Measurements from ENCODE around the gene LRFN3.
"Not testable (repeated sequence)": the region's sequence is repeated elsewhere in the genome, so short reads cannot be mapped to it uniquely, and the experiment has no call there.

The LRFN3 gene

DNA sequence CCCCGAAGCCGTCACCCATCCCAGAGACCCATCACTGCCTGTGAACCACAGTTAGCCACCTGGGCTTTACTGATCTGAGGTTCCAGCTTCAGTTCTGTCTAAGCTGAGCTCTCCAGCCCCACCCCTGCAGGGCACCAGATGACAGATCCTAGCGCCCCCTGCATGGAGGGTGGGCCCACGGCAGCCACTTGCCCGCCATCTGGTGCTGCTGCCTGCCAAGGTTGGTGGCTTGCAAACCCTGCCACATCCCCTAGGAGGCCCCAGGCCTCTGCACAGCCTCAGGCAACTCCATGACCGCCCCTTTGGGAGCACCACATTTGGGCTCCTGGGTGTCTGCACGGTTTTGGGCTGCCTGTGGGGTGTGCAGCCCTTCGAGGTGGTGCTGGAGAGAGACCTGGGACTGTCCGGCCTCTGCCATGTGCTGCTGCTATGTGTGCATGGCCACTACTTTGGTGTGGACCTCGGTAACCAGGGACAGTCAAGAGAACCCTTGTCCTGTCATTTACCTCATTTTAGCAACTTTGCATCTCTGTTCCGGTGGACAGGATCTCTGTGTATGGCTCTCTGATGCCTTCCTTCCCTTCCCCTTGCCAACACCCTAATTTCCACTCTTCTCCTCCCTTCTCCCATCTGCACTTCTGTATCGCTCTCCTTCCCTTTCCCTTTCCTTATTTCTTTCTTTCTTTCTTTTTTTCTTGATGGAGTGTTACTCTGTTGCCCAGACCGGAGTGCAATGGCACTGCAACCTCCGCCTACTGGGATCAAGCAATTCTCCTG, 41.5 kb downstream of the LRFN3 start:
- no peak for DNase-seq

DNA sequence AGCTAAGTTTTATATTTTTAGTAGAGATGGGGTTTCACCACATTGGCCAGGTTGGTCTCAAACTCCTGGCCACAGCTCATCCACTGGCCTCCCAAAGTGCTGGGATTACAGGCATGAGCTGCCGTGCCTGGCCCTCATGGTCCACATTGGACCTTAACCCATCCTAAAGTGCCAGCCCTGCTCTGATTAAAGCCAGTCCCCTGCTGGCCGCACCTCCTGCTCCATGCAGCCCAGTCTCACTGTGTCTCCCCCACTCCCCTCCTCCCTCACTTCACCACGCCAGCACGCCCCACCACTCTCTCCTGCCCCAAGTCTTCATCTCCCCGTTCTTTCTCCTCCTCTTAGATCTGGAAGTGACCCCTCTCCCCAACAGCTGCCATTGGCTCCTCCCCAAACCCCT, 42.1 kb downstream of the LRFN3 start:
- no peak for DNase-seq

DNA sequence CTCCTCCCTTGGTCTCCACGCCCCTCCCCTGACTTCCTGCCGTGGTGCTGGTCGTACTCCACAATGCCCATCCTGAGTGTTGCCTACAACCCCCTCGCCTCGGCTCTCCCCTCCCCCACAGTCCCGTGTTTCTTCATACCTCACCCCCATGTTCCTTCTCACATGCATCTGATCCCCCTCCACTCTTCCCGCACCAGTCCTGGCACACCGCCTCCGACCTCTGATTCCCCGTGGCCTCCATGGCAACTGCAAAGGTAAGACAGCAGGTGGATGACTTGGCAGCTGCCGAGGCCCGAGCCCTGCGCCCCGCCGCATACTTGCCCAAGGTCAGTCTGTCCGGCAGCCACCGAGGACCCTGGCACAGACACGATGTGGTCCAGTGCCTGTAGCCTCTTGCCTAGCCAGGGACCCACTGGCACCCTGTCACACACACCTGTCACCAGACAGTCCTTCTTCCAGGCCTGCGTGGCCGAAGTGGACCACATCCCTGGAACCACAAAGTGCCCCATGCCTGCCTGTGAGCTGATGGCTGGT, 42.7 kb downstream of the LRFN3 start:
- DNase-seq, result no peak

DNA sequence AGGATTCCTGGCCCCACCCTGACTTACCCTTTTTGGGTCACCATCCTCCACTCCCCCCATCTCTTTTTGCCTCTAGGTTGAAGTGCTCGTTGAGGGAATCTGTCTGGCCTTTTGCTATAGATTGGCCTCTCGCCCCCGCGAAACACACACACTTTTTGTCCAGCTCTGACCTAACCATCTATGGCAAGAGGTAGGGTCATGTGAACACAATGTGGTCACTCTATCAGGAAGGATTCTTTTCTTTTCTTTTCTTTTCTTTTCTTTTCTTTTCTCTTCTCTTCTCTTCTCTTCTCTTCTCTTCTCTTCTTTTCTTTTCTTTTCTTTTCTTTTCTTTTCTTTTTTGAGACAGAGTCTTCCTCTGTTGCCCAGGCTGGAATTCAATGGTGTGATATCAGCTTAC, 44.8 kb downstream of the LRFN3 start:
- not testable (repeated sequence) for DNase-seq

DNA sequence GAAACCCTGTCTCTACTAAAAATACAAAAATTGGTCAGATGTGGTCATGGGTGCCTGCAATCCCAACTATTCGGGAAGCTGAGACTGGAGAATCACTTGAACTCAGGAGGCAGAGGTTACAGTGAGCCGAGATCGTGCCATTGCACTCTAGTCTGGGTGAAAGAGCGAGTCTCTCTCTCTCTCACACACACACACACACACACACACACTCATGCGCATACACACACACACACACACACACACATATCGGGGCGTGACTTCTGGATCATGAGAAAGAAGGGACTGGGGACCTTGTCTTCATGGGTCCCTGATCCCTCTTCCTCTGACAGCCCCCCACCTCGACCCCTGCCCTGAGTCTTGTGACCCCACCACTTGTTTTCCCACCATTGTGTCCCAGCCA, 47.0 kb downstream of the LRFN3 start:
- DNase-seq, result no peak

DNA sequence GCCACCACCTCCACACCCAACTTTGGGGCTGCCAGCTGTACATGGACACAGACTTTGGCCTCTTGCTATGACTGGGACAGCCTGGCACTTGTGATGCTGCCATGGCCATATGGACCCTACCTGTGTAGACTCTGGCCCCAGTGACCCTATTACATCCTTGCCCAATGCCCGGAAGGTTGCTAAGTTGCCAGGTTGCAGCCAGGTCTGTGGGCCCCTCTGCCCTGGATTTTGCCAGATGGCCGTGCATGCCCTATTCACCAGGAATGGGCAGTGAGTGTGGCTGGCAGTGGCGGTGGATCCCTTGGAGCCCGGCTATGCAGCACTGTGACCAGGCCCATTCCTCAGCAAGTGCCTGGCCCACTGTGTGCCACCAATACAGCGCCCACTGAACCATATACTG, 49.9 kb downstream of the LRFN3 start:
- no peak for DNase-seq

DNA sequence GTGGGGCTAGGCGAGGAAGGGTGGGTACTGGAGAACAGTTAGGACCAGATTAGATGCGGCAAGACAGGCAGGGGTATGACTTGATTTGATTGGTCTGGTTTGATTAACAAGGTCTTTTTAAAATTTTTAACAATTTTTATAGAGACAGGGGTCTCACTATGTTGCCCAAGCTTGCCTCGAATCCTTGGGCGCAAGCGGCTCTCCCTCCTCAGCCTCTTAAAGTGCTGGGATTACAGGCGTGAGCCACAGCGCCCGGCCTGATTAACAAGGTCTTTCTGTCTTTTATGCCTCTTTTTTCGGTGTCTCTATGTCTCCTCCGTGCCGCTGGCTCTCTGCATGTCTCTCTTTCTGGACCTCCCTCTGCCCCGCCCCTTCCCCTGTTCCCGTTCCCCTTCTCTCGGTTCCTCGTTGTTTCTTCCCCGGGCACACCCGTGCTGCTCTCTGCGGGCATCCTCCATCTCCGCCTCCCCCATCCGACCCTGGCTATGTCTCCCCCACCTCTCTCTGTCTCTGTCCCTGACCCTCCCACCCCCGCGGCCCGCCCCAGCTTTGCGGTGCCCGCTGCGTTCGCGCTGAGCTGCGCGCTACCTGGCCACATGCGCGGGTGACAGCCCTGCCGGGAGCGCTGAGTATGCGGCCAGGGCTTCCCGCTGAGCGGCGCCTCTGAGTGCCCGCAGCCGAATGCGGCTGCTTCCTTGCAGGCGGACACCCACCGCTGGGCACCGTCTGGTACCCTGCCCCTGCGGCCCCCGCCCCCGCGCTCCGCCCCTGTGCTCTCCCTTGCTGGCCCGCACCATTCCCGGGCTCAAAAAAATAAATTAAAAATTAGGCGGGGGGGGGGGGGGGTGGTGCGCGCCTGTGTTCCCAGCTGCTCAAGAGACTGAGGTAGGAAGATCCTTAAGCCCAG, 50.7 kb downstream of the LRFN3 start:
- no peak for DNase-seq

DNA sequence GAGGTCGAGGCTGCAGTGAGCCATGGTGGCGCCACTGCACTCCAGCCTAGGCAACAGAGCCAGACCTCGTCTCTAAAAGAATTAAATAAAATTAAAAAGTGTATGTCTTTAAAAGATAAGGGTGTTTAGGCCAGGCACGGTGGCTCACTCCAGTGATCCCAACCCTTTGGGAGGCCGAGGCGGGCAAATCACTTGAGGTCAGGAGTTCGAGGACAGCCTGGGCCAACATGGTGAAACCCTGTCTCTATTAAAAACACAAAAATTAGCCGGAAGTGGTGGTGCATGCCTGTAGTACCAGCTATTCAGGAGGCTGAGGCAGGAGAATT, 51.4 kb downstream of the LRFN3 start:
- DNase-seq, result no peak

DNA sequence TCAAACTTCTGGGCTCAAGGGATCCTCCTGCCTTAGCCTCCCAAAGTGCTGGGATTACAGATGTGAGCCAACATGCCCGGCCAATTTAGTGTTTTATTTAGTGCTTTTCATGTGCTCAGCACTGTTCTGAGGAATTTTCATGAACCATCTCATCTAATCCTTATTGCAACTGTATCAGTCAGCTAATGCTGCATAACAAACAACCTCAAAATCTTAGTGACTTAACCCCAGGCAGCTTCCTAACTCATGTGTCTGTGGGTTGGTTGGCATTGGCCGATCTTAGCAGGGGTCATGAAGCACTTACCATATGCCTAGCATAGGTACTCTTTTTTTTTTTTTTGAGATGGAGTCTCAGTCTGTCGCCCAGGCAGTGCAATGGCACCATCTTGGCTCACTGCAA, 52.6 kb downstream of the LRFN3 start:
- DNase-seq, result no peak

DNA sequence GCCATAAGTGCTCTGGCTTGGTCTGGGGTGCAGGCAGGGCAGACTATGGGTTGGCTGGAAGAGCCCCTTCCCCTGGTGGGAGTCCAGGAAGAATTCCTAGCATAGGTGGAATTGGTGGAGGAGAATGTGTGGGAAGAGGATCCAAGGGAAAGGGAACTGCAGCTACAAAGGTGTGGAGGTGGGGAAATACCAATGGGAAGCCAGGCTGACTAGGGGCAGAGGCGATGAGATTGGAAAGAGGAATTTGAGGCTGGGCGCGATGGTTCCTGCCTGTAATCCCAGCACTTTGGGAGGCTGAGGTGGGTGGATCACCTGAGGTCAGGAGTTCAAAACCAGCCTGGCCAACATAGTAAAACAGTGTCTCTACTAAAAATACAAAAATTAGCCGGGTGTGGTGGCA, 54.0 kb downstream of the LRFN3 start:
- no peak for DNase-seq

DNA sequence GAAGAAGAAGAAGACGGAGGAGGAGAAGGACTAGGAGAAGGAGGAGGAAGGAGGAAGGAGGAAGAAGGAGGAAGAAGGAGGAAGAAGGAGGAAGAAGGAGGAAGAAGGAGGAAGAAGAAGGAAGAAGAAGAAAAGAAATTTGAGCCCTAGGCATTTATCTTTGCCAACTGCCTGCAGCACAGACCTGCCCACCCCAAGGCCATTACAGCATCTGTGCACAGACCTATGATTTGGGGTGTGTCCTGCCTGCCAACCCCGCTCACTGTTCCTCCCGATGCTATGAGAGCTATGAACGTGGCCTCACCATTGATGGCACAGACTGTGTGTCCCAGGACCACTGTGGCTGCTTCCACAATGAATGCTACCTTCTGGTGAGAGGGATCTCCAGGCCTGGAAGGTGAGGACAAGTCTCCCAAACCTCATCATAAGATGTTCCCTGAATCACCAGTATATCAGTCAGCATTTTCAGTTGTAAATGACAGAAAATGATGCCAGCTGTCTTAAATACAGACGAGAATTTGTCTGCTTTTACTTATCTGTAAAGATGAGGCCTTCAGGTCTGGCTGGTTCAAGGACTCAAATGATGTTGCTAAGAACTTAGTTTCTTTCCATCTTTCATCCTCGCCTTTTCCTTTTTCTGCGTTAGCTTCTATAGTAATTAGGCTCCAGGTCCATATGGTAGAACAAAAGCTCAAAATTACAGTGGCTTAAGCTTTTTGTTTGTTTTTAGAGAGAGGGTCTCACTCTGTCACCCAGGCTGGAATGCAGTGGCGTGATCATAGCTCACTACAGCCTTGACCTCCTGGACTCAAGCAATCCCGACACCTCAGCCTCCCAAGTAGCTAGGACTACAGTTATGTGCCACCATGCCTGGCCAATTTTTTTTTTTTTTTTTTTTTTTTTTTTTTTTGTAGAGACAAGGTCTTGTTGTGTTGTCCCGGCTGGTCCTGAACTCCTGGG, 54.9 kb downstream of the LRFN3 start:
- DNase-seq, result no peak

DNA sequence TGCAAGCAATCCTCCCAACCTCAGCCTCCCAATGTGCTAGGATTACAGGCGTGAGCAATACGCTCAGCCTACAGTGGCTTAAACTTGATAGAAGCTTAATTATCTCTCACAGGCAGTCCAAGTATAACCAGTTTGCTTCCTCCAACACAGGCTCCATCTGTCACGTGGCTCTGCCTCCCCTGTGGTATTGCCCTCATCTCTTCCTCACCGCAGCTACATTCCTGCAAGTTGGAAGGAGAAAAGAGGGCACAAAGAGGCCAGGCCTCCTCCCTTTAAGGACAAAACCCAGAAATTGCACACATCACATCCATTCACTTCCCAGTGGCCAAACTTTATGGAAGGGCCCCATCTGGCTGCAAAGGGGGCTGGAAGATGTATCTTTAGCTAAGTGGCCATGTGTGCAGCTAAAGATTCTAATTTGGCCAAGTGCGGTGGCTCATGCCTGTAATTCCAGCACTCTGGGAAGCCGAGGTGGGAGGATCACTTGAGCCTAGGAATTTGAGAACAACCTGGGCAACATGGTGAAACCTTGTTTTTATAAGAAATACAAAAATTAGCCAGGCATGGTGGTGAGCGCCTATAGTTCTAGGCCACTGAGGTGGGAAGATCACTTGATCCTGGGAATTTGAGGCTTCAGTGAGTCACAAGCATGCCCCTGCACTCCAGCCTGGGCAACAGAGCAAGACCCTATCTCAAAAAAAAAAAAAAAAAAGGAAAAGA, 55.7 kb downstream of the LRFN3 start:
- no peak for DNase-seq

DNA sequence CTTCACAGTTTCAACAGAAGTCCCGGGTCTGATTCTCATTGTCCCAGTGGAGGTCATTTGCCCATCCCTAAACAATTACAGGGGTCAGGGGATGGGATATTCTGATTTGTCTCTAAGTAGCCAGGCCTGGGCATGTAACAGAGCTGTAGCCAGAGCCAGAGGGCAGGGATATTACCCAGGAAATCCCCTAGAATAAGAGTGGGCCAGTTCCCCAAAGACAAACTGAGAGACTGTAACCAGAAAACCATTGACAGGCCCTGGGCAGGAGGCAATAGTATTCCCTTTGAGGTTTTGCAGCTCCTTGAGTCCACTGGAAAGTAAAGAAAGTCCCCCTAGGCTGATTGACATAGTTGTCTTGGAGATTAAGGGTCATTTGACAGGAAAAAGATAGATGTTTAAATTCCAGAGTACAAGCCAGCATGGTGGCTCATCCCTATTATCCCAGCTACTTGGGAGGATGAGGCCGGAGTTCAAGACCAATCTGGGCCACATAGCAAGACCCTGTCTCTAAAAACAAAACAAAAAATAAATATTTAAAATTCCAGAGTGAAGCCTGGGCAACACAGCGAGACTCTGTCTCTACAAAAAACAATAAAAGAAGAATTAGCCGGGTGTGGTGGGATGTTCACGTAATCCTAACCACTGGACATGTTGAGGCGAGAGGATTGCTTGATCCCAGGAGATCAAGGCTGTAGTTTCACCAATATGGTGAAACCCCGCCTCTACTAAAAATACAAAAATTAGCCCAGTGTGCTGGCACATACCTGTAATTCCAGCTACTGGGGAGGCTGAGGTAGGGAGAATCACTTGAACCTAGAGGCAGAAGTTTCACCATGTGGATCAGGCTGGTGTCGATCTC, 57.0 kb downstream of the LRFN3 start:
- no peak for DNase-seq

DNA sequence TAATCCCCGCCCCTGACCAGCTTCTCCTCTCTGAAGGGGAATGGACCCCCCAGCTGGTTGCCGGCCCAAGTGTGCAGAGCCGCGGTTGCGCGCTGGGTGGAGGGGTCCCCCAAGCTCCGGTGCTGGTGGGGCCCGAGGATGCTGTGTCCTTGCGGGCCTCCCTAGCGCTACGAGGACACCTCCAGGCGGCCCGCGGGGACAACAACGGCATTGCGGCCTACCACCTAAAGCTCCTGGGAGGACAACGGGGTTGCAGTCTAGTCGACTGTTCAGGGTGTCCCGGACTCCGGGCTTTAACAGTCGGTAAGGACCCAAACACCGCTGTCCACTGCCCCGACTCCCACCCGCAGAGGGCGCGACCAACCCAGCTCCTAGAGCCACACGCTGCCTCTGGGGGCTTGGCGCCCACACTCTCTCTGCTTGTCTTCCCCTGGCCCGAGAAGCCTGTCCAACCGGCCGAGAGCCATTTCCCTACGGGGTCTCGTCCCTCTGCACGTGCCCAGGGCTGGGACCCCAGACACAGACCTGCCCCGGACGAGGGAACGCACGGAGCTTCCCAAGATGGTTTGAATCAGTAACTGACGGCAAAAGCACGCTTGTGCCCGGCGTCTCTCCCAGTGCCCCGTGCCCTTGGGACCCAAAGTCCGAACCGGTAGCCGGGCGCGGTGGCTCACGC, 57.9 kb downstream of the LRFN3 start:
- DNase-seq, result no peak

All from NCI-H187 treated with DMSO at 0.1 percent for 48 hours (cell line).